IPS DF 4.7 (cell line): ENCODE results near the gene CREBBP.

Experiments used
- DNase-seq: peaks from one replicate; pipeline ENCODE4 v3.0.0-alpha.2; 2013; ENCODE audit warnings: low spot score; ENCODE audit errors: extremely low read depth

CREBBP gene

DNA sequence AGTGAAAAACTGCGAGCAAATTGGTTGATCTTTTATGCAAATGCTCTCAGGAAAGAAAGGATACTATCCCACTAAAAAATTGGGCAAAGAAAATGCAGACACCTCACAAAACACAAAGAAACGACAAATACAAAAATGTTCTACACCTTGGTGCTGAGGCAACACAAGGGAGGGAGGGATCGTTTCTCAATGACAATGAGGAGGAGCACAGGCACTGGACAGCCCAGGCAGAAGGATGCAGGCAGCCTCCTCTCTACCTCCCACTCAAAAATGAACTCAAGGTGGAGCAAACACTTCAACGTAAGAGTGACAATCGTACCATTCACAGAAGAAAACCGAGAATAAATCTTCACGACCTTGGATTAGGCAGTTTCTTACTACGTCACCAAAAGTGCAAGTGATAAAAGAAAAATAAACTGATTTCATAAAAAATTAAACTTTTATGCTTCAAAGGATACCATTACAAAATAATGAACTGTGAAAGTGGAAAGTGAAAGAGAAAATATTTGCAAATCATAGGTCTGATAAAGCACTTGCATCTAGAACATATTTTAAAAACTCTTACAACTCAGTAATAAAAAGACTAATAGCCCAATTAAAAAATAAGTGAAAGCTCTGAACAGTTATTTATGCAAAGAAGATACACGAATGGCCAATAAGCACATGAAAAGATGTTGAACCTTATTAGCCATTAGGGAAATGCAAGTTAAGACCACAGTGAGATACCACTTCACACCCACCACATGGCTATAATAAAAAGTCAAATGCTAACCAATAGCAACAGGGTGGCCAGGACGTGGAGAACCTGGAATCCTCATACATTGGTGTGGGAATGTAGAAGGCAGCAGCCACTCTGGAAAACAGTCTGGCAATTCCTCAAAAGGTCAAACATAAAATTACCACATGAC lies 82.4 kb downstream of the CREBBP start:
- no peak for DNase-seq

- no peak for DNase-seq
These were observed 83.0 kb downstream of the CREBBP start for GRCh38 chr16:3797473-3797872.

GRCh38 chr16:3793161-3793576 lies 87.3 kb downstream of the CREBBP start:
- no peak for DNase-seq

GRCh38 chr16:3792472-3793012 lies 88.0 kb downstream of the CREBBP start:
- DNase-seq, result no peak

GRCh38 chr16:3791701-3792100 lies 88.8 kb downstream of the CREBBP start:
- no peak for DNase-seq

DNA sequence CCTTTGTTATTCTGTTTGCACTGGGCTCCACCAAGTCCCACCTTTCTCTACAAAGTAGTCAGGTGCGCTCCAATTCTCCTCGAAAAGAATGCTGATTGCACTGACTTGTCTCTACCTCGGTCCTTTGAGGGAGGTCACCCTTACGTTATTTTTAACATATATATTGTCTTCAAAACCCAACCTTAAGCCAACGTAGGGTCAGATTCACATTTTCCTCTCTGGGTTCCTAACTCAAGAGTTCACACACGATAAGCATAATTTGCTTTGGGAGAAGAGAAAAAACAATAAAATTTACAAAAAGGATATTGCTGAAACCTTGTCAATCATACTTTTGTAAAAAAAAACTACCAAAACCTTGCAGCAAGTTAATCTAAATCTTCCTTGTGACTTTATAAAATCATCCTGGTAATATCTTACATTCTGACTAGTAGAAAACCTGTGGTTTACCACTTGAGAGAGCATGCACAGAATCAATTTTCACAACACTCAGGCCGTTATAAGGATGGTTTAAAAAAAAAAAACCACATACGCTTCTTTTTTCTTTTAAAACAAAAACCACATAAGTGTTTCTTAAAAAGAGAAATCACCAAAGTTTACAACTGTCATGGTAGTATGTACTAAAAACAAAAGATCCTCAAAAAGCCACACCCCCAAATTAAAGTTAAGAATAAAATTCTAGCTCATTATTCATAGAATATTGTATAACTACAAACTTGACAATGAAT lies 91.0 kb downstream of the CREBBP start:
- DNase-seq, result no peak

DNA sequence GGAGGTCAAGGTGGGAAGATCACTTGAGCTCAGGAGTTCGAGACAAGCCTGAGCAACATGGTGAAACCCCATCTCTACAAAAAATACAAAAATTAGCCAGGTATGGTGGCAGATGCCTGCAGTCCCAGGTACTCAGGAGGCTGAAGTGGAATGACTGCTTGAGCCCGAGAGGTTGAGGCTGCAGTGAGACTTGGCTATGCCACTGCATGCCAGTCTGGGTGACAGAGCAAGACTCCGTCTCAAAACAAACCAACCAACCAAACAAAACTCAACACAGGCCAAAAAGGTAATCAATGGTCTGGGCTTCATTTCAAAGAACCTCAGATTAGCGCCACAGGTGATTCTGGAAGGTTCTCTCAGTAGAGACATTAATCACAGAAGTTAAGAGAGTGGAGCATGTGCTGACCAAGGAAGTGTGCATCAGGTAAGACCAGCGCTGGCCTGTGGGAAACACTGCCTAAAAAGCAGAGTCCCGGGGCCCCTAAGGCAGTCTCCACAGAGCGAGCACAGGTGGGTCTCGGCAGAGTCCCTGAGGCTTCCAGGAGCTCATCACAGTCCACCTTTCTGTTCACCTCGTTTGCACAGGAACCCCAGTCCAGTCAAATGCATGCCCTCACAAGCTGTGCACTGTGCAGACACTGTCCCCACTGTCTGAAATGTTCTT lies 91.7 kb downstream of the CREBBP start:
- DNase-seq, result no peak

GRCh38 chr16:3787924-3788661 lies 92.4 kb downstream of the CREBBP start:
- DNase-seq, result no peak

DNA sequence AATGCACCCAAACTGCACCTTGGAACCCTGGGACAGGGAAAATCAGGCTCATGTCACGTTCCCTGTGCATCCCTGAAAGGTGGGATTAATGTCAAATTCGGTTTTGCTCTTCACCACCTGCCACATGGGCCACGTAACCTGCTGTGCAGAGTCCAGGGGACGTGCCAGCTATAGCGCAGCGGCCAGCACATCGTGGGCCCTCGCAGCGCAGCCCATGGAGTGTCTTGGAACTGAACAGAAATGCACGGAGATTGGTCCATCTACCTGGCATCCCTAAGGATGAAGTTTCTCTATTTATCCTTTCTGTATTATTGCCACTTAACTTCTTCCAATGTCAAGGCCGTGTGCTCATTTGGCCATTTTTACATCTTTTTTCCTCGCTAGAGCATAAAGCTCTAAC lies 95.1 kb downstream of the CREBBP start:
- DNase-seq, result no peak

- DNase-seq, result no peak
These were observed 97.0 kb downstream of the CREBBP start for GRCh38 chr16:3783516-3783915.

DNA sequence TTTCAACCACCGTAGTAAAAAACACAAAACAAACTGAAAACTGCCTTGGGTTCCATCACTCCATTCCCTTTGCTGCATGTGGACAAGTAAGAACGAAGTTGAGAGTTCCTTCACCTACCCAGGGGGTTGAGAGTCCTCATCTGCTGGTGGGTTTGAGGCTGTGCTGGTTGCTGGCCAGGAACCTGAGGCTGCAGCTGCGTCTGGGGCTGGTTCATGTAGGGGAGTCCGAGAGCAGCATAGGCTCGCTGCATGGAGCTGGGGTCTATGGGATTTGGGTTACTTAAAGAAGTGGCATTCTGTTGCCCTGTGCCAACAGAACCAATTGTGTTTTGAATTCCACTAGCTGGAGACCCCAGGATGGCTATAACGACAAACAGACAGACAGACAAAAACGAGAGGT lies 97.9 kb downstream of the CREBBP start:
- no peak for DNase-seq

DNA sequence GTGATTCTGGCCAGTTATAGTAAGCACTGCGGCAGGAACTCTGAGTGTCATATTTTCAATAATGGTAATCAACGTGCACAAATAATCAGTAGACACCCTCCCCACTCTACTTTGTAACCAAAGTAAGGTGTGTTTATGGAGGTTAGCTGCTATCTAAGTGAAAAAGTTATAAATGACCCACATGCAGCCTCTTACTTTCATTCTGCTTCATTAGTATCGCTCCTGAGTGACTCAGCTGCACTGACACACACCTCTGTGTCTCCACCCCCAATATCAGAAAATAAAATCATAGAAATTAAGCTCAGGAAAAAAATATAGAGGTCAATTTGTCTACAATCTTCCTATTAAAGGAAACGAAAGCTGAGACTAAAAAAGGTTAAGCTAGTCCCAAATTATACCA lies 99.1 kb downstream of the CREBBP start:
- DNase-seq, result no peak

DNA sequence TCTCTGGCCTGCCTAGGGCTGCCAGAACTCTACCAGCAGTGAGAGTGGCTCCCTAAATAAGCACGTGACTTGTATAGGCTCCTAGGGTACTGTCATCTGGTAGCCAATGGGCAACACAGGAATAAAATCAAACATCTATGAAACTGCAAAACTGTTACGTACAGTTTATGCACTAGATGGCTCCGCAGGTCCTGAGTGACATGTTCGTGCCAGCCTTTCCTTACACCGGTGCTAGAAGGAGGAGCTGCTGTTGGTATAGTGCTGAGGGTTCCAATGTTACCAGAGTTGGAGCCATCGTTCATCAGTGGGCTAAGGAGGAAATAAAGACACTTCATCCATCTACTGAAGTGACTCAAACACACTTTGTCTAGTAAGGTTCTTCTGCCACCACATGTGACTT lies 99.9 kb downstream of the CREBBP start:
- no peak for DNase-seq

DNA sequence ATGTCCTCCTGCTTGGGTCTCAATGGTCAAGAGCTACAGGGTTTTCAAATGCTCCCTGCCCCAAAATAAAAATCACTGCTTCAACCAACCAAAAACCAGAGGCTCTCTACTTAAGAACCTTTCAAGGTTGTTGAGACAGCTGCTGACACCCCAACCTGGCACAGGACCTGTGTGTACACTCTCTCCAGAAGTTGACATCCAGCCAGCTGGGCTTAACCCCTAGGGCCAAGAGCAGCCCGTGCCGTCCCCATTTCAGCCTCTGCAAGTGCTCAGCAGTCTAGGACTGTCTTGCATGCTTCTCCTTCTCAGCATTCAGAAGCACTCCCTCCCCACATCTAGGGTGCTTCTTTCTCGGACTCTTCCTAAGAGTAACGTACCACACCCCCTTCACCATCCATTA lies 104.2 kb downstream of the CREBBP start:
- no peak for DNase-seq

- no peak for DNase-seq
These were observed 105.7 kb downstream of the CREBBP start for GRCh38 chr16:3774819-3775218.

DNA sequence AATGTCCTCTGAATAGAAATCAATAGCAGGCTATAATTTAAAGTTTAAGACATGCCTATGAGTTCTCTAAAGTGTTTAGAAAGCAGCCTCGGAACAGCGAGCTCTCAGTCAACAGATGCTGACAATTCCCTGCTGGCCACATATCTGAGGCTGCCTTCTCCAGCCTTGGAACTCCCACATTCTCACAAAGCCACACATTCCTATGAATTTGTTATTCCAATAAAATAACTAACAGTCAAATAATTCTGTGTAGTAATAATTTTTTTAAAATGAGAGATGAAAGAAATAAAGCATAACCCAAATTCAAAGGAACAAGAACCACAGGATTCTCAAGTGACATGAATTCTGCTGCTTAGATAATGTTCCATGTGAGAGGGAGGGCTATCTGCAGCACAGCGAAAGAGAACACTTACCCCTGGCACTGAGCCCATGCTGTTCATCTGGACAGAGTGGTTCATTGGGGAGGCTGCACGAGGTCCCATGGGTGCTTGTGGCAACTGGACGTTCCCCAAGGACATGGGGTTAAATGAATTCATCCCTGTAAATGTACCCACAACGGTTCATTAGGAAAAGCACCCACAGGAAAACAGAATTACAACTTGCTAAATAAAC lies 106.3 kb downstream of the CREBBP start:
- no peak for DNase-seq

GRCh38 chr16:3773663-3774062 lies 106.8 kb downstream of the CREBBP start:
- DNase-seq, result no peak

- DNase-seq, result no peak
These were observed 109.0 kb downstream of the CREBBP start for GRCh38 chr16:3771513-3771912.

DNA sequence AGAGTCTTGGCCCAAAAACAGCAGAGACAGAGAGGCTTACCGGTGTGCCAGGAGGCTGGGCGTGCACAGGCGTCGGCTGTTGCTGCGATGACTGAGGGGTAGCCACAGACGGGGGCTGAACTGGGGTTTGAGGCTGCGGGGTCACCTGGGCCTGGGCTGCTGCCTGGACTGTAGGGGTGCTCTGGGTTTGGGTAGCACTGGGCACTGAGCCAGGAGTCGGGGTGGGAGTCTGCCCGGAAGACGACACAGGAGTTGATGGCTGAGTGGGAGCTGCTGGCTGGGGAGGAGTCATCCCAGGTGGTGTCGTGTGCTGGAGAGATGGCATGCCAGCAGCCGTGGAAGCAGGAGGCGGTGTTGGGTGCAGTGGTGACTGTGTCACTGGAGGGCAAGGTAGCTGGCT lies 110.0 kb downstream of the CREBBP start:
- no peak for DNase-seq

GRCh38 chr16:3769942-3770341 lies 110.6 kb downstream of the CREBBP start:
- DNase-seq, result no peak

DNA sequence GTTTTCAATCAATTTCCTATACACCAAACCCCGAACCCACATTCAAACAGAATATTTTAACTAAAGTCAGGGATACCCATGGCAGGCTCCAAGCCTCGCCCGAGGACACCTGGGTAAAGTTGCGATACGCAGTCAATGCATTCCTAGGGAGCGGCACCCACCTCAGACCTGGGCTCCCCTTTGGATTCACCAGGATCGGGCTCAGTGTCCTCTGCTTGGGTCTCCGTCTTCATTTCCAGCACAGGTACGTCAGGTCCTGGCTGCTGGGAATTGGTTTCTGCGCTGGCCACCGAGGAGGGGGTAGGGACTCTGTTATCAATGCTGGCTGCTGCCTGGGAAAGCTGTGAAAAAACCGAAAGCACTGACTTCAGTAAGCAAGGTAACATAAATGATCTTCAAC lies 111.5 kb downstream of the CREBBP start:
- no peak for DNase-seq
